GM23248 (cell line): ENCODE data around the gene JAK3. TPM values are rescaled to one million over a fixed set of nuclear protein-coding genes. Genes with fewer than 3 reads are reported as not detected.

ENCODE experiments used
- DNase-seq: peaks from one replicate; pipeline ENCODE4 v3.0.0-alpha.2; 2015
- H2AFZ ChIP-seq: fragments of 200-600 bp; sonication (generic); 2 replicates; pipeline ENCODE4 v1.6.1; 2016; ENCODE audit warnings: antibody characterized with exemption
- H3F3A ChIP-seq: fragments of 200-600 bp; sonication (generic); 2 replicates; pipeline ENCODE4 v1.6.1; 2016; ENCODE audit warnings: mild to moderate bottlenecking, antibody characterized with exemption, mixed run types; ENCODE audit not compliant: insufficient read depth
- H3K27ac ChIP-seq: fragments of 200-600 bp; sonication (generic); 2 replicates; pipeline ENCODE4 v1.5.1; 2016; ENCODE audit warnings: mild to moderate bottlenecking
- H3K27me3 ChIP-seq: fragments of 200-600 bp; sonication (generic); replicated peaks from 2 replicates; pipeline ENCODE4 v1.6.1; 2016; ENCODE audit warnings: mild to moderate bottlenecking; ENCODE audit not compliant: insufficient read depth
- H3K36me3 ChIP-seq: fragments of 200-600 bp; sonication (generic); 2 replicates; pipeline ENCODE4 v1.6.1; 2016; ENCODE audit warnings: low read depth, mild to moderate bottlenecking
- H3K4me1 ChIP-seq: fragments of 200-600 bp; sonication (generic); 2 replicates; pipeline ENCODE4 v1.6.1; 2016; ENCODE audit warnings: mild to moderate bottlenecking; ENCODE audit not compliant: insufficient read depth
- H3K4me2 ChIP-seq: fragments of 200-600 bp; sonication (generic); one replicate; pipeline ENCODE4 v1.6.1; 2016; ENCODE audit warnings: mild to moderate bottlenecking; ENCODE audit not compliant: unreplicated experiment
- H3K4me3 ChIP-seq: fragments of 200-600 bp; sonication (generic); 2 replicates; pipeline ENCODE4 v1.5.1; 2016; ENCODE audit warnings: mild to moderate bottlenecking
- H3K79me2 ChIP-seq: fragments of 200-600 bp; sonication (generic); 2 replicates; pipeline ENCODE4 v1.6.1; 2016; ENCODE audit warnings: mild to moderate bottlenecking; ENCODE audit not compliant: insufficient read depth
- H3K9ac ChIP-seq: fragments of 200-600 bp; sonication (generic); 2 replicates; pipeline ENCODE4 v1.6.1; 2016; ENCODE audit warnings: mild to moderate bottlenecking
- H3K9me2 ChIP-seq: fragments of 200-600 bp; sonication (generic); 2 replicates; pipeline ENCODE4 v1.6.1; 2016; ENCODE audit warnings: mixed run types, mild to moderate bottlenecking, moderate library complexity; ENCODE audit not compliant: insufficient read depth
- H3K9me3 ChIP-seq: fragments of 200-600 bp; sonication (generic); one replicate; pipeline ENCODE4 v1.6.1; 2017; ENCODE audit warnings: low read depth
- H4K20me1 ChIP-seq: fragments of 200-600 bp; sonication (generic); 2 replicates; pipeline ENCODE4 v1.6.0; 2016; ENCODE audit not compliant: insufficient read depth
- EZH2 ChIP-seq: fragments of 200-600 bp; sonication (generic); IDR thresholded peaks from 2 replicates; pipeline ENCODE4 v1.6.1; 2018; ENCODE audit warnings: antibody characterized with exemption, mild to moderate bottlenecking; ENCODE audit not compliant: insufficient read depth, poor library complexity, severe bottlenecking
- EZH2phosphoT487 ChIP-seq: fragments of 200-600 bp; sonication (generic); IDR thresholded peaks from 2 replicates; pipeline ENCODE4 v1.6.1; 2018; ENCODE audit warnings: antibody characterized with exemption, moderate library complexity, mild to moderate bottlenecking, low read depth; ENCODE audit not compliant: insufficient read depth
- WGBS, 2 experiments: methylation state at CpG; one replicate each; pipeline ENCODE4 v1.1.6; 2015 to 2017; ENCODE audit warnings: low lambda C conversion rate in 2 of 2, low coverage in 1 of 2; ENCODE audit errors: missing lambda C conversion rate in 2 of 2; 5-methylcytosine and 5-hydroxymethylcytosine counted together
- in situ Hi-C: fragments of 300-500 bp; cut with MboI; formaldehyde crosslinking; loops from 2 replicates; pipeline ENCODE4 v1.15.0; 2020
- polyA plus RNA-seq: library from polyadenylated mRNA; unstranded; fragments of >200 nt; fragmentation: Nextera tagmentation; extraction: Ambion mirVana; gene quantifications from 2 replicates; pipeline ENCODE4 v1.2.1, GENCODE V29; 2016
- total RNA-seq: library from RNA; depleted of rRNA; stranded (reverse); fragments of >200 nt; shearing (Covaris generic); gene quantifications from 2 replicates; pipeline ENCODE4 v1.2.3, GENCODE V29; 2014

The JAK3 gene
- total and polyA plus RNA-seq, 2 experiments from 2014 or later, result 5.0 to 5.9 TPM

- Histone ChIP-seq H3K9ac (no peak within 1 kb of the TSS), H3K4me3 (no peak within 1 kb of the TSS), H3K79me2 (no peaks in the 10 kb centered on the region), H3K27me3 (peaks cover 38% of the 10 kb centered on the region), H4K20me1 (no peaks in the 10 kb centered on the region), H3K9me3 (no peaks in the 10 kb centered on the region), H3F3A (no peaks in the 10 kb centered on the region), H3K9me2 (no peaks in the 10 kb centered on the region), H2AFZ (no peak within 1 kb of the TSS), H3K4me2 (no peak within 1 kb of the TSS), H3K36me3 (no peaks in the 10 kb centered on the region), H3K27ac (no peak within 1 kb of the TSS), H3K4me1 (no peaks in the 10 kb centered on the region)
- no peak for DNase-seq
- in situ Hi-C loops, result no loop called here
- WGBS, 2 experiments, result 7 to 9% methylated on average over 11 to 22 of the region's 26 CpGs
- TF ChIP-seq EZH2phosphoT487, result no peak
- TF ChIP-seq EZH2, result no peak
Measured at GRCh38 chr19:17871878-17872250, 24.1 kb upstream of the JAK3 start, which contains the start of gene SLC5A5. TSS of gene SLC5A5 (plus strand) at chr19:17871945. CDS start at chr19:17872320, 375 bp downstream.

GRCh38 chr19:17871032-17871877 is 23.5 kb upstream of the JAK3 start:
- Histone ChIP-seq H3F3A (no peaks in the 10 kb centered on the region), H3K4me2 (no peak overlapping the region), H3K79me2 (no peaks in the 10 kb centered on the region), H3K36me3 (no peaks in the 10 kb centered on the region), H3K27me3 (peaks cover 38% of the 10 kb centered on the region), H2AFZ (no peak overlapping the region), H3K9ac (no peak overlapping the region), H3K9me2 (no peaks in the 10 kb centered on the region), H3K4me3 (no peak overlapping the region), H3K9me3 (no peaks in the 10 kb centered on the region), H3K4me1 (no peaks in the 10 kb centered on the region), H4K20me1 (no peaks in the 10 kb centered on the region), H3K27ac (no peak overlapping the region)
- WGBS, 2 experiments, result 45 to 53% methylated on average over 9 to 10 of the region's 10 CpGs
- DNase-seq, result no peak
- peak; percentile 57 for TF ChIP-seq EZH2
- no peak; the same call in 1 of the 2 replicates for TF ChIP-seq EZH2phosphoT487
- in situ Hi-C loops, result no loop called here

GRCh38 chr19:17869114-17869608 is 21.4 kb upstream of the JAK3 start:
- Histone ChIP-seq H3K9me2 (no peaks in the 10 kb centered on the region), H3K9ac (no peak overlapping the region), H3K9me3 (no peaks in the 10 kb centered on the region), H3K27ac (no peak overlapping the region), H3K4me1 (no peaks in the 10 kb centered on the region), H3F3A (peaks cover 20% of the 10 kb centered on the region), H3K36me3 (0 out of 2 replicates have a peak, but pooled peaks cover 10% of the 10 kb centered on the region), H4K20me1 (no peaks in the 10 kb centered on the region), H3K27me3 (peaks cover 34% of the 10 kb centered on the region), H3K4me2 (no peak overlapping the region), H3K79me2 (no peaks in the 10 kb centered on the region), H2AFZ (no peak overlapping the region), H3K4me3 (no peak overlapping the region)
- in situ Hi-C loops, result no loop called here
- TF ChIP-seq EZH2phosphoT487 (no peak), EZH2 (no peak)
- 30 to 33% methylated on average over 11 of the region's 11 CpGs for WGBS, 2 experiments
- no peak for DNase-seq

GRCh38 chr19:17868669-17869068 is 20.9 kb upstream of the JAK3 start:
- in situ Hi-C loops, result no loop called here
- no peaks in the 10 kb centered on the region for H4K20me1 ChIP-seq
- no peaks in the 10 kb centered on the region for H3K79me2 ChIP-seq
- no peaks in the 10 kb centered on the region for H3K4me1 ChIP-seq
- no peak for TF ChIP-seq EZH2
- TF ChIP-seq EZH2phosphoT487, result no peak
- H3K27ac ChIP-seq, result no peak overlapping the region
- no peak for DNase-seq
- H3K4me3 ChIP-seq, result no peak overlapping the region
- H3K9me2 ChIP-seq, result no peaks in the 10 kb centered on the region
- H3K9ac ChIP-seq, result no peak overlapping the region
- WGBS, 2 experiments, result 54 to 70% methylated on average over 2 to 6 of the region's 6 CpGs
- H3K36me3 ChIP-seq, result peaks cover 15% of the 10 kb centered on the region; the same call in 1 of the 2 replicates
- H3K27me3 ChIP-seq, result peaks cover 31% of the 10 kb centered on the region
- H3F3A ChIP-seq, result peaks cover 25% of the 10 kb centered on the region
- no peak overlapping the region for H3K4me2 ChIP-seq
- H2AFZ ChIP-seq, result no peak overlapping the region
- H3K9me3 ChIP-seq, result no peaks in the 10 kb centered on the region
